KMS-11 (cell line): ENCODE data around the gene PDZRN3.

Experiments
- H2AFZ ChIP-seq: fragments of 200-600 bp; sonication (generic); 2 replicates; pipeline ENCODE4 v1.6.1; 2016; ENCODE audit warnings: antibody characterized with exemption, mixed run types, low read depth
- H3K27ac ChIP-seq: fragments of 200-600 bp; sonication (generic); 2 replicates; pipeline ENCODE4 v1.6.1; 2016; ENCODE audit warnings: mild to moderate bottlenecking, mixed run types
- H3K27me3 ChIP-seq: fragments of 200-600 bp; sonication (generic); 2 replicates; pipeline ENCODE4 v1.6.1; 2017; ENCODE audit warnings: mild to moderate bottlenecking, low read depth, mixed run types, moderate library complexity; ENCODE audit not compliant: insufficient read depth
- H3K36me3 ChIP-seq: fragments of 200-600 bp; sonication (generic); 2 replicates; pipeline ENCODE4 v1.6.1; 2017; ENCODE audit warnings: mild to moderate bottlenecking, mixed run types; ENCODE audit not compliant: insufficient read depth
- H3K4me1 ChIP-seq: fragments of 200-600 bp; sonication (generic); 2 replicates; pipeline ENCODE4 v1.6.1; 2016; ENCODE audit warnings: mild to moderate bottlenecking, low read depth, mixed run types; ENCODE audit not compliant: poor library complexity, severe bottlenecking
- H3K4me2 ChIP-seq: fragments of 200-600 bp; sonication (generic); 2 replicates; pipeline ENCODE4 v1.7.0; 2016; ENCODE audit warnings: mild to moderate bottlenecking, mixed run types
- H3K4me3 ChIP-seq: fragments of 200-600 bp; sonication (generic); IDR thresholded peaks from 2 replicates; pipeline ENCODE4 v1.6.1; 2017; ENCODE audit warnings: low read depth, low read length, mixed read lengths; ENCODE audit not compliant: insufficient read depth
- H3K79me2 ChIP-seq: fragments of 200-600 bp; sonication (generic); 2 replicates; pipeline ENCODE4 v1.6.1; 2016; ENCODE audit warnings: low read depth, mixed run types; ENCODE audit not compliant: insufficient read depth
- H3K9ac ChIP-seq: fragments of 200-600 bp; sonication (generic); 2 replicates; pipeline ENCODE4 v1.6.1; 2016; ENCODE audit warnings: mild to moderate bottlenecking, mixed run types
- H4K20me1 ChIP-seq: fragments of 200-600 bp; sonication (generic); 2 replicates; pipeline ENCODE4 v1.6.1; 2016; ENCODE audit warnings: mild to moderate bottlenecking, mixed run types; ENCODE audit not compliant: insufficient read depth
- TF ChIP-seq, protein P1 (sequence below): fragments of 200-600 bp; sonication (generic); conservative IDR thresholded peaks from 2 replicates; pipeline ENCODE4 v1.6.1; 2017; ENCODE audit warnings: low read depth, mild to moderate bottlenecking, antibody characterized with exemption, low read length, moderate library complexity, mixed read lengths

Gene PDZRN3

DNA sequence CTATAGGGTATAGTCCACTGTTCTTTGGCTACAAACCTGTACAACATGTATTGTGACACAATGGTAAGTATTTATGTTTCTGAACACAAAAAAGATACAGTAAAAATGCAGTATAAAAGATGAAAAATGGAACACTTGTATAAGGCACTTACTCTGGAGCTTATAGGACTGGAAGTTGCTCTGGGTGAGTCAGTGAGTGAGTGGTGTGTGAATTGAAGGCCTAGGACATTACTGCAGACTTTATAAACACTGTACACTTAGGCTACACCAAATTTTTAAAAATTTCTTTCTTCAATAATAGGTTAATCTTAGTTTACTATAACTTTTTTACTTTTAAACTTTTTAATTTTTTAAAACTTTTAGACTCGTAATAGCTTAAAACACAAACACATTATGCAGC lies 10.5 kb upstream of the PDZRN3 start:
- Histone ChIP-seq H3K79me2 (no peaks in the 10 kb centered on the region), H3K36me3 (no peaks in the 10 kb centered on the region), H3K4me3 (no peak overlapping the region), H3K4me2 (no peak overlapping the region), H4K20me1 (no peaks in the 10 kb centered on the region), H3K27ac (no peak overlapping the region), H3K9ac (no peak overlapping the region), H3K4me1 (no peaks in the 10 kb centered on the region), H3K27me3 (no peaks in the 10 kb centered on the region), H2AFZ (no peak overlapping the region)
- TF ChIP-seq, protein P1, sequence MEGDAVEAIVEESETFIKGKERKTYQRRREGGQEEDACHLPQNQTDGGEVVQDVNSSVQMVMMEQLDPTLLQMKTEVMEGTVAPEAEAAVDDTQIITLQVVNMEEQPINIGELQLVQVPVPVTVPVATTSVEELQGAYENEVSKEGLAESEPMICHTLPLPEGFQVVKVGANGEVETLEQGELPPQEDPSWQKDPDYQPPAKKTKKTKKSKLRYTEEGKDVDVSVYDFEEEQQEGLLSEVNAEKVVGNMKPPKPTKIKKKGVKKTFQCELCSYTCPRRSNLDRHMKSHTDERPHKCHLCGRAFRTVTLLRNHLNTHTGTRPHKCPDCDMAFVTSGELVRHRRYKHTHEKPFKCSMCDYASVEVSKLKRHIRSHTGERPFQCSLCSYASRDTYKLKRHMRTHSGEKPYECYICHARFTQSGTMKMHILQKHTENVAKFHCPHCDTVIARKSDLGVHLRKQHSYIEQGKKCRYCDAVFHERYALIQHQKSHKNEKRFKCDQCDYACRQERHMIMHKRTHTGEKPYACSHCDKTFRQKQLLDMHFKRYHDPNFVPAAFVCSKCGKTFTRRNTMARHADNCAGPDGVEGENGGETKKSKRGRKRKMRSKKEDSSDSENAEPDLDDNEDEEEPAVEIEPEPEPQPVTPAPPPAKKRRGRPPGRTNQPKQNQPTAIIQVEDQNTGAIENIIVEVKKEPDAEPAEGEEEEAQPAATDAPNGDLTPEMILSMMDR: no peak

DNA sequence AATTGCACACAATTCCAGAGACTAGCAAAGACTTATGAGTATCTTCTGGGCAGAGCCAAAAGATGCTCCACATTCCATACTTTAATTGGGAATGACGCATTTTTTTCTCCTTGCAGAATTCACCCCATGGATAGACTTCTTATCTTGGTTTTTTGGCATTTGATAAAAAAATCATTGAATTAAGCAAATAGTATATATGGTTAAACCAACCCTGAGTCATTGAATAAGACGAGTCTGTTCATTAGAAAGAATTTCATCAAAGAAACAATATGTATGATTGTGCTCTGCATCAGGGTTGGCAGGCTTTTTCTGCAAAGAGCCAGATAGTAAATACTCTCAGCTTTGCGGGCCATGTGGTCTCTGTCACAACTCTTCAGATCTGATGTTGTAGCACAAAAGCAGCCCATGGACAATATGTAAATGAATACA lies 9.2 kb upstream of the PDZRN3 start:
- Histone ChIP-seq H2AFZ (no peak overlapping the region), H3K4me2 (no peak overlapping the region), H3K79me2 (no peaks in the 10 kb centered on the region), H3K9ac (no peak overlapping the region), H3K36me3 (no peaks in the 10 kb centered on the region), H3K4me1 (no peaks in the 10 kb centered on the region), H4K20me1 (no peaks in the 10 kb centered on the region), H3K27me3 (no peaks in the 10 kb centered on the region), H3K27ac (no peak overlapping the region), H3K4me3 (no peak overlapping the region)
- TF ChIP-seq, protein P1: no peak

DNA sequence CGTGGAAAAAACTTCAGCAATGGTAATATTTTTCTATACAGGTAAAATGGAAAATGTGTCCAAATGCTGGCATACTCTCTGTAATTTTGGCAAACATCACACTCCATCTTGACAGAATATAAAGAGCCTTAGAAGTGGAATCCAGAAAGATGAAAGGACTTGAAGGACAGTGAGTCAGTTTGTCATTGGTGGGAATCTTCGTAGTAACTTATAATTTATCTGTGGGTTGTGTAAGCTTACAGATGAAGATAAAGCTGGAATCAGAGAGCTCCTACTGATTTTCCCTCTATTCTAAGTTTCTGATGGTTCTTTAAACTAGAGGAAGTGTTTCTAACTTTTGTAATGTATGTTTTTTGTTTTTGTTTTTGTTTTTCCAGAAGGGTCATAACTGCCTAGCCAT lies 8.7 kb upstream of the PDZRN3 start:
- Histone ChIP-seq H3K4me1 (no peaks in the 10 kb centered on the region), H3K9ac (no peak overlapping the region), H3K4me3 (no peak overlapping the region), H3K27ac (no peak overlapping the region), H3K36me3 (no peaks in the 10 kb centered on the region), H3K4me2 (no peak overlapping the region), H3K79me2 (no peaks in the 10 kb centered on the region), H4K20me1 (no peaks in the 10 kb centered on the region), H3K27me3 (no peaks in the 10 kb centered on the region), H2AFZ (no peak overlapping the region)
- TF ChIP-seq, protein P1: no peak

DNA sequence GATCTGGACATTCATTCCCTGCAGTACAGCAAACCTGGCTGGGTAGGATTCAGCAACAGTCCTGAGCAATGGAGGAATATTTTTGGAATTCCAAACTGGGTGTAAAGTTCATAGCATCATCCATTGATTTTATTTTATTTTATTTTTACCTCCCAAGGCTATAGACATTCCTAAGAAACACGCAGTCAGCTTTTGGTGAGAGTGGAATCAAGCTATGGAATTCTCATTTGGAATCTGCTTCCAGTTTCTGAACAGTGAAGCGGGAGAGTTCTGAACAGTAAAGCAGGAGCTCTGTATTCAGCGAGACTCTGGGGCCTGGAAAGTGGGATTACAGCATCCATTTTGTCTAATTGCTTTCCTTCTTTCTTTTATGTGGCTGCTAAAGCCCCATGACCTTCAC lies 1.4 kb upstream of the PDZRN3 start:
- H3K27ac ChIP-seq: no peak overlapping the region
- H3K79me2 ChIP-seq: no peaks in the 10 kb centered on the region
- H4K20me1 ChIP-seq: no peaks in the 10 kb centered on the region
- TF ChIP-seq, protein P1: no peak
- no peak overlapping the region for H3K4me2 ChIP-seq
- H3K4me1 ChIP-seq: no peaks in the 10 kb centered on the region
- no peak overlapping the region for H3K9ac ChIP-seq
- H3K4me3 ChIP-seq: no peak overlapping the region
- no peak overlapping the region for H2AFZ ChIP-seq
- no peaks in the 10 kb centered on the region for H3K27me3 ChIP-seq
- no peaks in the 10 kb centered on the region for H3K36me3 ChIP-seq
